Heart right ventricle (tissue), 16 donors: ENCODE measurements around the gene CFAP61. TPM values are rescaled to one million over a fixed set of nuclear protein-coding genes. Genes with fewer than 3 reads are reported as not detected.
A peak's percentile ranks its signal among the peaks of the same experiment; 100 is the strongest.

Experiments
- ATAC-seq, 8 donors: fragments of 200-7000 bp; cut with Tn5 transposase; one replicate each; pipeline ENCODE4 v1.9.1; 2020; ENCODE audit warnings: mild to moderate bottlenecking in 8 of 8, moderate library complexity in 8 of 8, moderate number of reproducible peaks in 1 of 8
- DNase-seq, 2 donors: peaks; one replicate each; pipeline ENCODE4 v3.0.0-alpha.2; 2020
- H3K27ac ChIP-seq, 10 donors: fragments of 200-600 bp; sonication (generic) in 2 of 10; one replicate each; pipeline versions ENCODE4 v1.5.0 to v1.8.0; 2020 to 2022; ENCODE audit warnings: mild to moderate bottlenecking in 3 of 10
- H3K27me3 ChIP-seq, 7 donors: fragments of 200-600 bp; one replicate each; pipeline ENCODE4 v1.8.0; 2021 to 2022; ENCODE audit warnings: mild to moderate bottlenecking in 2 of 7
- H3K36me3 ChIP-seq, 9 donors: fragments of 200-600 bp; sonication (generic) in 1 of 9; one replicate each; pipeline versions ENCODE4 v1.5.0 to v1.8.0; 2020 to 2022; ENCODE audit warnings: mild to moderate bottlenecking in 2 of 9
- H3K4me1 ChIP-seq, 9 donors: fragments of 200-600 bp; sonication (generic) in 1 of 9; one replicate each; pipeline versions ENCODE4 v1.5.0 to v1.8.0; 2020 to 2022; ENCODE audit warnings: mild to moderate bottlenecking in 4 of 9
- H3K4me3 ChIP-seq, 10 donors: fragments of 200-600 bp; sonication (generic) in 2 of 10; one replicate each; pipeline versions ENCODE4 v1.5.0 to v1.8.0; 2020 to 2022; ENCODE audit warnings: mild to moderate bottlenecking in 7 of 10, moderate library complexity in 2 of 10
- H3K9me3 ChIP-seq, 11 donors: fragments of 200-600 bp in 10 of 11; sonication (generic) in 2 of 11; one replicate each; pipeline versions ENCODE4 v1.5.0 to v1.8.0; 2013 to 2022; ENCODE audit warnings: mild to moderate bottlenecking in 2 of 11, control low read depth in 1 of 11, moderate library complexity in 1 of 11
- CTCF ChIP-seq, 9 donors: fragments of 200-600 bp; sonication (generic) in 2 of 9; IDR thresholded peaks; one replicate each; pipeline versions ENCODE4 v1.5.0 to v1.8.0; 2021 to 2022; ENCODE audit warnings: antibody characterized with exemption in 9 of 9, mild to moderate bottlenecking in 5 of 9, moderate library complexity in 1 of 9
- WGBS, 2 donors: extraction: QIAGEN DNeasy Blood & Tissue Kit; methylation state at CpG; one replicate each; pipeline ENCODE4 v1.1.7; 2013; ENCODE audit warnings: inconsistent platforms in 1 of 2; 5-methylcytosine and 5-hydroxymethylcytosine counted together
- intact Hi-C, 10 donors: fragments of 100-400 bp; cut with DNase I; formaldehyde crosslinking; loops; one replicate each; pipeline versions ENCODE4 v1.11.1 to v1.14.2; 2022
- polyA plus RNA-seq, 2 donors: library from polyadenylated mRNA; stranded (reverse); fragments of 200-250 nt; gene quantifications; one replicate each; pipeline ENCODE4 v1.2.3, GENCODE V29; 2013
- total RNA-seq, 10 donors: library from RNA; stranded (reverse); fragmentation: NEBNext Ultra II Directional in 3 of 10; extraction: Animal tissue kit (Norgen Biotek cat#: 25700) in 3 of 10; gene quantifications; one replicate each; pipeline versions ENCODE4 v1.2.1 to v1.2.4, GENCODE V29; 2021 to 2023
- donor health status: Arrhythmogenic right ventricular cardiomyopathy.
- donor health status: ischemic (EF 13 %, LVEDD 7.1; RV severe dilation, severe dysfunction).
- donor health status: healthy with polysubstance abuse.
- donor health status: DM: no; HTN: yes; CAD: no.
- donor health status: DM: no; HTN: no; CAD: no.
- donor health status: ischemic (EF 25% LVEDD 6.9; RV normal size, moderate dysfunction).
- donor health status: ischemic (EF 25% LVEDD 5.7; RV mildly dilated, moderate dysfunction).
- donor health status: healthy.
- donor health status: DM: yes; HTN: yes; CAD: no.
- donor health status: Ischemic cardiomyopathy.
- donor health status: ischemic (EF 35%, LVEDD 5.7; RV mildly dilated, moderate dysfunction).
- donor health status: nonischemic (EF 11% LVEDD 7.7; RV severe dilation, severe dysfunction).
- donor health status: DM: yes; HTN: yes; CAD: no.
- donor health status: PGD.
- donor health status: ischemic (EF 29% LVEDD 5.4; RV normal size, mild dysfunction).
- donor health status: nonischemic (EF 23%, LVEDD 6.1; RV moderate dilation, normal function).

CFAP61 gene
- total and polyA plus RNA-seq, 12 donors, result 8.2 to 140 (median 60.6) TPM

DNA sequence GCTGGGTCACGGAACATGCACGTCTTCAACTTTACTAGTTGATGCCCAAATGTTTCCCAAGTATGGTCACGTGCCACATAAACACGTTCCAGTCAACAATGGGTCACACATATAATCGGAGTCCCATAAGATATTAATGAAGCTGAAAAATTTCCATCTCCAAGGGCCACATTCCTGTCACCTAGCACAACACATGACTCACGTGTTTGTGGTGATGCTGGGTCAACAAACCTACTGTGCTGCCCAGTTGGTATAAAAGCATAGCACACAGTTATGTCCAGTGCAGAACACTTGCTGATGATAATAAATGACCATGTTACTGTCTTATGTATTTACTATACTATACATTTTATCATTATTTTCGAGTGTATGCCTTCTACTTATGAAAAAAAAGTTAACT, 247.6 kb downstream of the CFAP61 start:
- Histone ChIP-seq H3K9me3 (no peaks in the 10 kb centered on the region), H3K27me3 (no peaks in the 10 kb centered on the region), H3K4me1 (no peaks in the 10 kb centered on the region), H3K4me3 (no peak overlapping the region), H3K36me3 (peaks cover 0 to 10% (median 0%) of the 10 kb centered on the region in 9 donors), H3K27ac (no peak overlapping the region)
- no peak for ATAC-seq
- 68 to 70% methylated on average over 7 of the region's 7 CpGs for WGBS, 2 donors
- intact Hi-C loops, result no loop called here
- no peak for DNase-seq
- no peak for TF ChIP-seq CTCF (IDR thresholded peaks at IDR 0.05)

DNA sequence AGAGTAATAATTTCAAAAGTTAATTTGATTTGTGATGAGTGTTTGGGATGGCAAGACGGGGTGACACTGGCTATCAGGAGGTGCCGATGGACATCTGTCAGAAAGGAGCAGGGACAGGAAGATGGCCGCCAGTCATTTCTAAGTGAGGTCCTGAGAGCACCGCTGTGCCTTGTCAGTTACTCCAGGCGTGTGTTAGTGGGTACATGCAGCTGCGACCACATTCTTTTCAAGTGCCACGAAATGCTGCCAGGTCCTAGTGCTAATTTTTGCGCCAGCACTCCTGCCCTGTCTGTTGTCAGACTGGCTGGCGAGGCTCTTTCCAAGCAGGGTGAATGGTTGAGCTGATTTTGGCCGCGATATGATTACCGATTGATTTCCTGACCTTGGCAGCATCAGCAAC, 251.0 kb downstream of the CFAP61 start:
- intact Hi-C loops, result no loop called here
- H3K9me3 ChIP-seq, result no peaks in the 10 kb centered on the region
- ATAC-seq (peak in 6 of 8 donors; percentile 18 to 78 (median 42)), DNase-seq (no peak)
- peaks cover 0 to 7% (median 0%) of the 10 kb centered on the region in 9 donors for H3K36me3 ChIP-seq
- H3K4me1 ChIP-seq, result no peaks in the 10 kb centered on the region
- no peaks in the 10 kb centered on the region for H3K27me3 ChIP-seq
- H3K4me3 ChIP-seq, result peak overlapping the region in 1 of 10 donors; percentile 10
- H3K27ac ChIP-seq, result peak overlapping the region in 6 of 10 donors; percentile 9 to 70 (median 39)
- TF ChIP-seq CTCF (IDR thresholded peaks at IDR 0.05), result no peak
- WGBS, 2 donors, result 69 to 76% methylated on average over 12 of the region's 12 CpGs

DNA sequence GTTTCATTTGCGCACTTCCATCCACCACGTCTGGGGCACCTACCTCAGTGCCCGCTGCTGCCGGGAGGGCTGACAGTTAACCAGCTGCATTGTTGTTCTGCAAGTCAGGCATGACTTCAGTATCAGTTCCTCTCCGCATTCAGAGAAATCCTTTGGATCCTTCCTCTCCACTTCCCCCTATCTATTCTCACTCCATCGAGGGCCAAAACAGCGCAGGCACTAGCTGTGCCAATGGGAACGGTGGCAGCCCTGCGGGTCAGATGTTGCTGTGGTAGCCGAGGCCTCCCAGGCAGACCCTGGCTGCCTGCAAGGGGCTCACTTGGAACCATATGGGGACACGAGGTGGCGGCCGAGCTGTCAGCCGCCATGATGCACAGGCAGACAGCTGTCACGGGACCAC, 251.4 kb downstream of the CFAP61 start:
- Histone ChIP-seq H3K27me3 (no peaks in the 10 kb centered on the region), H3K27ac (peak overlapping the region in 6 of 10 donors; percentile 9 to 70 (median 39)), H3K36me3 (peaks cover 0 to 3% (median 0%) of the 10 kb centered on the region in 9 donors), H3K9me3 (no peaks in the 10 kb centered on the region), H3K4me1 (no peaks in the 10 kb centered on the region), H3K4me3 (peak overlapping the region in 1 of 10 donors; percentile 10)
- TF ChIP-seq CTCF (IDR thresholded peaks at IDR 0.05), result no peak
- peak; percentile 77 to 94 (median 81) for ATAC-seq
- intact Hi-C loops, result no loop called here
- peak; percentile 10 to 30 for DNase-seq
- WGBS, 2 donors, result 84 to 87% methylated on average over 15 of the region's 15 CpGs

DNA sequence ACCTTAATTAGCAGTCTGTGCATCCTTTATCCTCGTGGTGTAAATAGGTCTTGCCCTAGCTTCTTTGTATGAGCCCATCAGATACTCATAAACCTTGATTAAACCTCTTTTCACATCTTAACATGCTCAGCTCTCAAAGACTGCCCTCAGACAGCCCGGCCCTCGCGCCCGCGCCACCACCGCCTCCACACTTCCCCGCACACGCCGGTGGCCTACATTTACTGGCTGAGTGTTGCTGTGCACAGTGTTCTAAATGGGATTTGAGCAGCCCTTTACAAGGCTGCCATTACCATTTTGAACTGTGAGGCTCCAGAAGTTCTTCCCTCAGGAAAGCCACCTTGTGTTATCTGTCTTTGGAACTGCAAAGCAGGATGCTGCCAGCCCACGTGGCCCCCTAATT, 252.6 kb downstream of the CFAP61 start:
- ATAC-seq (no peak), DNase-seq (no peak)
- intact Hi-C loops, result no loop called here
- no peaks in the 10 kb centered on the region for H3K27me3 ChIP-seq
- no peak for TF ChIP-seq CTCF (IDR thresholded peaks at IDR 0.05)
- no peak overlapping the region for H3K4me3 ChIP-seq
- H3K27ac ChIP-seq, result no peak overlapping the region
- no peaks in the 10 kb centered on the region for H3K4me1 ChIP-seq
- no peaks in the 10 kb centered on the region for H3K9me3 ChIP-seq
- no peaks in the 10 kb centered on the region for H3K36me3 ChIP-seq
- WGBS, 2 donors, result 86 to 92% methylated on average over 11 of the region's 11 CpGs
